ENCODE measurements around the gene DPM1. TPM values are rescaled to one million over a fixed set of nuclear protein-coding genes. Genes with fewer than 3 reads are reported as not detected.

Gene DPM1
- total RNA-seq, 1 experiment from 2014 or later: 66.8 TPM

GRCh38 chr20:50996901-50997865 is 38.9 kb upstream of the DPM1 start:
- CTCF ChIA-PET: interaction anchor here (0.6 to 22.3 kb wide), 11 partner anchors 9 to 1064 kb away, joined by 3 to 810 read pairs (median 8); partner anchors contain the start of gene ADNP
- peaks cover 17% of the 10 kb centered on the region for H3K4me1 Mint-ChIP-seq (ENCODE audit: insufficient read depth, unreplicated experiment)
- no peak for TF ChIP-seq CTCF (IDR thresholded peaks at IDR 0.05; ENCODE audit: unreplicated experiment)

GRCh38 chr20:50995506-50995905 is 37.2 kb upstream of the DPM1 start:
- H3K4me1 Mint-ChIP-seq (ENCODE audit: insufficient read depth, unreplicated experiment): peaks cover 13% of the 10 kb centered on the region
- ChIA-PET POLR2A (no interaction called here), CTCF (interaction anchor here (0.6 to 22.3 kb wide), 7 partner anchors 14 to 599 kb away, joined by 3 to 810 read pairs (median 11); no protein-coding TSS in a partner anchor)
- H3K9me3 Mint-ChIP-seq (ENCODE audit: unreplicated experiment): no peaks in the 10 kb centered on the region
- no peaks in the 10 kb centered on the region for H3K36me3 Mint-ChIP-seq (ENCODE audit: insufficient read depth, unreplicated experiment)
- no peak overlapping the region for H3K27ac Mint-ChIP-seq (ENCODE audit: low read depth, unreplicated experiment)
- BruUV-seq (replicated peaks): no TSS peak
- peak; percentile 36 for DNase-seq (ENCODE audit: unreplicated experiment)
- no peaks in the 10 kb centered on the region for H3K27me3 Mint-ChIP-seq (ENCODE audit: insufficient read depth, unreplicated experiment)
- intact Hi-C loops (cut with micrococcal nuclease): no loop called here
- no peak overlapping the region for H3K4me3 Mint-ChIP-seq (ENCODE audit: unreplicated experiment)
- TF ChIP-seq CTCF (IDR thresholded peaks at IDR 0.05; ENCODE audit: unreplicated experiment): no peak

More at GRCh38 chr20:50996901-50997865, 38.9 kb upstream of the DPM1 start:
- no peaks in the 10 kb centered on the region for H3K27me3 Mint-ChIP-seq (ENCODE audit: insufficient read depth, unreplicated experiment)
- POLR2A ChIA-PET: interaction anchor here (0.7 to 1.1 kb wide), 4 partner anchors 12 to 670 kb away, joined by 3 read pairs; no protein-coding TSS in a partner anchor
- DNase-seq (ENCODE audit: unreplicated experiment): peak; percentile 63
- H3K9me3 Mint-ChIP-seq (ENCODE audit: unreplicated experiment): no peaks in the 10 kb centered on the region
- no TSS peak for BruUV-seq (replicated peaks)
- H3K27ac Mint-ChIP-seq (ENCODE audit: low read depth, unreplicated experiment): no peak overlapping the region
- H3K4me3 Mint-ChIP-seq (ENCODE audit: unreplicated experiment): no peak overlapping the region
- no peaks in the 10 kb centered on the region for H3K36me3 Mint-ChIP-seq (ENCODE audit: insufficient read depth, unreplicated experiment)
- intact Hi-C loops (cut with micrococcal nuclease): no loop called here

- no peaks in the 10 kb centered on the region for H3K36me3 Mint-ChIP-seq (ENCODE audit: insufficient read depth, unreplicated experiment)
- H3K27ac Mint-ChIP-seq (ENCODE audit: low read depth, unreplicated experiment): no peak overlapping the region
- intact Hi-C loops (cut with micrococcal nuclease): loop anchor here (1.0 kb wide), 1 partner anchor 312 kb away; no protein-coding TSS in a partner anchor
- H3K4me1 Mint-ChIP-seq (ENCODE audit: insufficient read depth, unreplicated experiment): peaks cover 13% of the 10 kb centered on the region
- H3K4me3 Mint-ChIP-seq (ENCODE audit: unreplicated experiment): no peak overlapping the region
- no peaks in the 10 kb centered on the region for H3K9me3 Mint-ChIP-seq (ENCODE audit: unreplicated experiment)
- CTCF ChIA-PET: interaction anchor here (0.5 to 22.3 kb wide), 16 partner anchors 8 to 602 kb away, joined by 3 to 810 read pairs (median 8); no protein-coding TSS in a partner anchor
- POLR2A ChIA-PET: interaction anchor here (5.3 kb wide), 1 partner anchor 314 kb away, joined by 50 read pairs; no protein-coding TSS in a partner anchor
- H3K27me3 Mint-ChIP-seq (ENCODE audit: insufficient read depth, unreplicated experiment): no peaks in the 10 kb centered on the region
- no peak for DNase-seq (ENCODE audit: unreplicated experiment)
- TF ChIP-seq CTCF (IDR thresholded peaks at IDR 0.05; ENCODE audit: unreplicated experiment): no peak
- BruUV-seq (replicated peaks): no TSS peak
Observed at GRCh38 chr20:50993876-50994275, 35.5 kb upstream of the DPM1 start.

Data from MCF 10A (cell line).